ENCODE results near the gene RTP1.
"Not testable (repeated sequence)": the region's sequence is repeated elsewhere in the genome, so short reads cannot be mapped to it uniquely, and the experiment has no call there.

DNA sequence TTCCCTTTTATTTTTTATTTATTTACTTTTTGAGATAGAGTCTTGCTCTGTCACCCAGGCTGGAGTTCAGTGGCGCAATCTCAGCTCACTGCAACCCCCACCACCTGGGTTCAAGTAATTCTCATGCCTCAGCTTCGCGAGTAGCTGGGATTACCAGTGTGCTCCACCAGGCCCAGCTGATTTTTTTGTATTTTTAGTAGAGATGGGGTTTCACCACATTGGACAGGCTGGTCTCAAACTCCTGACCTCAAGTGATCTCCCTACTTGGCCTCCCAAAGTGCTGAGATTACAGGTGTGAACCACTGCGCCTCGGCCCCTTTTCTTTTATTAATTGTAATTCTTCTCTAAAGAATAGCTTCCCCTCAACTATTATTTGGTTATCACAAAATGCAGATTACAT, 26.4 kb upstream of the RTP1 start:
- TF ChIP-seq POLR2AphosphoS5, POLR2A, EP300 (IDR thresholded peaks at IDR 0.05): not testable (repeated sequence)
- TF ChIP-seq, protein P1, sequence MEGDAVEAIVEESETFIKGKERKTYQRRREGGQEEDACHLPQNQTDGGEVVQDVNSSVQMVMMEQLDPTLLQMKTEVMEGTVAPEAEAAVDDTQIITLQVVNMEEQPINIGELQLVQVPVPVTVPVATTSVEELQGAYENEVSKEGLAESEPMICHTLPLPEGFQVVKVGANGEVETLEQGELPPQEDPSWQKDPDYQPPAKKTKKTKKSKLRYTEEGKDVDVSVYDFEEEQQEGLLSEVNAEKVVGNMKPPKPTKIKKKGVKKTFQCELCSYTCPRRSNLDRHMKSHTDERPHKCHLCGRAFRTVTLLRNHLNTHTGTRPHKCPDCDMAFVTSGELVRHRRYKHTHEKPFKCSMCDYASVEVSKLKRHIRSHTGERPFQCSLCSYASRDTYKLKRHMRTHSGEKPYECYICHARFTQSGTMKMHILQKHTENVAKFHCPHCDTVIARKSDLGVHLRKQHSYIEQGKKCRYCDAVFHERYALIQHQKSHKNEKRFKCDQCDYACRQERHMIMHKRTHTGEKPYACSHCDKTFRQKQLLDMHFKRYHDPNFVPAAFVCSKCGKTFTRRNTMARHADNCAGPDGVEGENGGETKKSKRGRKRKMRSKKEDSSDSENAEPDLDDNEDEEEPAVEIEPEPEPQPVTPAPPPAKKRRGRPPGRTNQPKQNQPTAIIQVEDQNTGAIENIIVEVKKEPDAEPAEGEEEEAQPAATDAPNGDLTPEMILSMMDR (IDR thresholded peaks at IDR 0.05), result not testable (repeated sequence)

Data from suprapubic skin (tissue), 4 donors.